Activated naive CD8-positive, alpha-beta T cell treated with anti-CD3 and anti-CD28 coated beads, Interleukin-2, amount 50 U/mL, for 16 hours (primary cell): ENCODE data around the gene TADA2B.

Experiments
- DNase-seq: peaks from one replicate; pipeline ENCODE4 v3.0.0-alpha.2; 2020; ENCODE audit warnings: low read depth, low spot score

TADA2B gene

DNA sequence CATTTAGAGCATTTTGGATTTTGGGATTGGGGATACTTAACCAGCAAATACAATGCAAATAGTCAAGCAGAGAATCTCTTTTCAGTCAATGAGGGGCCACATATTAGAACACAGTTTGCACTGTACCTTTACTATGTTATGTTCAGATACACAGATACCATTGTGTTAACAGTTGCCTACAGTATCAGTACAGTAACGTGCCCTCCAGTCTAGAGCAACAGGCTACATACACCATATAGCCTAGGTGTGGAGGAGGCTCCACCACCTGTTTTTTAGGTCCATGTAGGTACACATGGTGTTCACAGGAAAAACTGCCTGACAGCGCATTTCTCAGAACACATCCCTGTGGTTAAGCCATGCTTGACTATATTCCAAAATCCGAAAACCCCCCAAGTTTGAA lies 15.6 kb downstream of the TADA2B start:
- no peak for DNase-seq

DNA sequence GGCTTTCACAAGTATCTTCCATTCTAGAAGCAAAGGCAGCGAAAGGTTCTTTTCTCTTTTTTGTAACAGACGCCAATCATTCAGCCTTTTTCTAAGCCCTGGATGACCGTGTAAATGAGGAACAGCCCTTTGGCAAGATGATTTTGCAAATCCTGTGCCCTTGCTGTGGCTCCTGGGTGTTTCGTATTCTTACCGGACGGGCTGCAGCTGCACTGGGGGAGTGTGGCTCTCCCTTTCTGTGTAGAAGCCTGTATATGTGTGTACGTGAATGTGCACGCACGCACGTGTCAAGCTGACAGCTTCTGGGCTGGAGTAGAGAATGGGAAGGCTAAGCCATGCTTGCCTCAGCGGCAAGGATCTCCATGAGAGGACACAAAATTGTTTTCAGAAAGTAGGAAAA lies 16.5 kb downstream of the TADA2B start:
- DNase-seq, result no peak

DNA sequence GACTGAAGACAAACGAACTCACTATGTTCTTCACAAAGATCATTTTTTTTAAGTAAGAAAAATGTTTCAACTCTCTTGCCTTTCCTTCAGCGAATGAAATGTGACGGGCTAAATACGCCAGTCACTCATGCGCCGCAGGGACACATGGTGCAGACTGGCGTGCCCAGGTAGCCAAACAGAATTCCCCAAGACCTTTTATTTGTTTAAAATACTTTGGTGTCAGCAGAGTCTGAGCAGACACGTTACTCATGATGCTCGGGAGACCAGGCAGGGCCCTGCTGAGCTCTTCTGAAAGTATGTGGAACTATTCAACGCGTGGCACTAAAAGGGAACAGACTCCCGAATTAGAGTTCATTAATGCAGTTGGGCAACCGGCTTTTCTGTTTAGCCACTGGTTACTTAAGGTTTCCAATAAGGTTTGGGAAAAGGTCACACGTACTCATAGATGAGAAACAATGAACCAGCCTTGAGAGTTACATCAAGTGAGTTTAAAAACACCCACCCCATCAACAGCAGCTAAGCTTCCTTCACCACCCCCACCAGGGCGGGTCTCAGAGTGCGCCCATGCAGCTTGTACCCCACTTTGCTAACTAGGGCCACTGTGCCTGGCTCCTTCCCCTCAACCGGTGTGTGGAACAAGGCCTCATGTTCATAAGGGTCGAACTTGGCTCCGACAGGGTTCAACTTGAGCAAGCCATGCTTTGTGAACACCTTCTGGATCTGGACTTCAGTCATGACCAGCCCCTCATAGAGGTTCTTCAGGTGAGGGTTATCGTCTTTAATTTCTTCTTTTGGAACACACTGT lies 17.4 kb downstream of the TADA2B start:
- no peak for DNase-seq

DNA sequence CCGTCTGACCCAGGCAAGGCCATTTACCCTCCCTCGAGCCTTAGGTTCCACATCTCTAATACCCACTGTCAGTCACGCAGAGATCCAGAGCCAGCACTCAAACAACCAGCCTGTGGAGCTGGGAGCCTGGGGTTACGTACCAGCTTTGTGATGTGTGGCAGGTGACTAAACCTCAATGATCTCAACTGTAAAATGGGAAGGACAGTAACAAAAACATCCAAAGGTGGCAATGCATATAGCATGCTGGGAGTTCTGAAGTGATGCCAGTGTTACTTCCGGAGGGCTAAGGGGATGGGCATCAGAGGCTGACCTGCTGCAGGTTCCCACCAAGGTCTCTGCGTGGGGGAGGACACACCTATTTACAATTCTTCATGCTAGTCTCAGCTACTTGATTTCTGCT lies 18.6 kb downstream of the TADA2B start:
- DNase-seq, result no peak

DNA sequence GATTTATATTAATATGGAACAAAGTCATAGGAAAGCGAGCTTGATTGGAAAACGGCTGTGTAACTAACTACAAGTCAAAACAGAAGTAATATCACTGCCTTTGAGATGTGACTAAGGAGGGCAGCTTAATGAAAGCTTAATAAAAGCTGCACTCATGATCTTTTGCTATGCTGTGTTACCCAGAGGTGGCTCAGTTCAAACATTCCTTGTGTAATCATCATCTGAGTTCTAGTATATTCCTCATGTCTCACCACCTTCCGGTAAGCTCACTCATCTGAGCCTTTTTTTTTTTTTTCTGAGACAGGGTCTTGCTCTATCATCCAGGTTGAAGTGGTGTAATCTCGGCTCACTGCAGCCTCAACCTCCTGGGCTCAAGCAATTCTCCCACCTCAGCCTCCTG lies 19.6 kb downstream of the TADA2B start:
- DNase-seq, result no peak

DNA sequence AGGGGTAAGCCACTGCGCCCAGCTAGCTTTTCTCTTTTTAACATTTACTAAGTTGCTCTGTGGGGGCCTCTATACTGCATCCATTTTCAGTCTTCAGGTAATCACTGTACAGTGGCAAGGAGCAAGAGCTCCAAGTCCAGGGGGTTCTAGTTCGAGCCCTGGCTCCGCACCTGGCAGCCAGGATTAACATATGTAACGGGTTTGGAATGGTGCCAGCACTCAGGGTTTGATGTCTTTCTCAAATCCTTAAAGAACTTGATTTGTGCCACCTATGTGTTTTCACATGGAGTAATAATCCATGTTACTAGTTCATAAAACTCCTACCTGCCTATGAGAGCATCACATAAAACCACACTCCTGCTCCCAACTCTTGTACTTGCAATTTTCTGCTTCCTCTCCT lies 20.2 kb downstream of the TADA2B start:
- DNase-seq, result no peak

DNA sequence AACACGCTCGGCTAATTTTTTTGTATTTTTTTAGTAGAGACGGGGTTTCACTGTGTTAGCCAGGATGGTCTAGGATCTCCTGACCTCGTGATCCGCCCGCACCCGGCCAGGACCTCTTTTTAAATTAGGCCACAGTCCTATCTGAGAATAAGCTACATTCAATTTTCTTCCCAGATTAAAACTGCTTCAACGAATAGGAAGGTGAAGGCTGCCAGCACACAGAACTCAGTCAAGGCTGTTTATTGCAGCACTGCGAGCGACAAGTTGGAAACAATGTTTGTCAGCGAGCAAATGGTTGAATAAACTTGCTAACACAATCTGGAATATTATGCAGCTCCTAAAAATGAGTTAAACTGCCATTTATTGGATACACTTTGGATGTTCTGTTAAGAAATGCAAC lies 22.8 kb downstream of the TADA2B start:
- DNase-seq, result no peak

DNA sequence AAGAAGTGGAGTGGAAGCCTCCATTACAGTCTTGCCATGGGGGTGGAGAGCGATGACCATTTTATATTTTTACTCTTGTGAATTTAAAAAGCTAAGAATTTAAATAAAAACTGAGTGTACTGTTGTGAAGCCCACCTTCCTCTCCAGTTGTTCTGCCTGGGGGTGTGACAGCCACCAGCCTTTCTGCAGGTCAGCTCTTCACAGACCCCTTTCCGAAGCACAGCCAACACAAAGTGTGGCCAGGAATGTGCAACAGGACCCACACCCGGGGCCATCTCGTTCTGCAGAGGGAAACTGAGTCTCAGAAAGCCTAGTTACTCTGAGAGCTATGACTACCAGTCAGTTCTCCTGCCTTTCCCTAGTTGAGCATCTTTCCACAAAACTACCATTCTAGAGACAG lies 23.3 kb downstream of the TADA2B start:
- no peak for DNase-seq

DNA sequence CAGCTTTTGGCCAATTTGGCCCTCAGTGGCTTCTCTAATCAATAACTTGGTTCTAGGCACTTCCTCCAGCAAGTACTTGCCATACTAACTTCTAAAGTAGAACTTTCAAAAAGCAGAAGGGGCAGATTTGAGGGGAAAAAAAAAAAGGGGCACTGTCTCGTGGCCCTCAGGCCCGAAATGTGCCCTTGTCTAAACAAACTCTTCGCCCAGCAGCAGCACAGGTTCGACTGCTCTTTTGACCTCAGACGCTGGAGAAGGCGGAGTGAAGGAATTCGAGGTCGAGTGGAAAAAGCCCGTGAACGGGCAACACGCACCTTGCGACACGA lies 23.9 kb downstream of the TADA2B start:
- no peak for DNase-seq

DNA sequence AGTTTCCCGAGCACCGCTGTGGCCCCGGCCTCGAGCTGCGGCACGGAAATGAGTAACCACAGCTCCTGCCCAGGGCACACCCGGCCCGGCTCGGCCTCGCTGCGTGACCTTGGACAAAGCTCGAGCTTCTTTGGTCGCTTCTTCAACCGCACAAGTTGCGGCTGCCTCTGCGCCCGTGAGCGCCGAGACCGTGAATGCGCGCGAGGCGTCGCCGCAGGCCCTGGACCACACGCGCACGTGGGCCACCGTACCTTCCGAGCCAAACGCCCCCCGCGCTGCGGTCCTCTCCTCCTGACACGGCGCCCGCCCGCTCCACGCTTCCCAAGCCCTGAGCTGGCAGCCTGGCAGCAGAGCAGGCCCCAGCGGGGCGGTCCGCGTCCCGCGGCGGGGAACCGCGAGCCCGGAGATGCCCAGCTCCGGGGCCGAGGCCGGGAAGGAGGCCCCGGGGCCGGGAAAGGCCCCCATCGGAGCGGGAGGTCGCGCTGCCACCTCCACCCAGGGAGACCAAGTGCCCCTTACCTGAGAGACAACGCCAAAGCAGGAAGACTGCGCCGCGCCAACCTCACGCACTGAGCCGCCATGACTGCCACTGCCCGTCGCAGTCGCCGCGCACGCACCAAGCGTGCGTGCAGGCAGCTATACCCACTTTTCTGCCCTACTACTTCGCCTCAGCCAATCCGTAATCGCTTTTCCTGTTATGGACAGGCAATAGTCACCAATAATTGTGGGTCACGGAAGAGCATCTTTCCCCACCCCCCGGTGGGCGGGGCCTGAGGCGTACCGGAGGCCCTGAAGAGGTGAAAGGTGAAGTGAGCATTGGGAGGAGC lies 24.5 kb downstream of the TADA2B start, which contains the start of gene GRPEL1:
TSS of gene GRPEL1 (minus strand) at position 613 of the 827 bp plus-strand sequence. CDS start at position 581, 32 bp downstream.
- peak; percentile 100 for DNase-seq

DNA sequence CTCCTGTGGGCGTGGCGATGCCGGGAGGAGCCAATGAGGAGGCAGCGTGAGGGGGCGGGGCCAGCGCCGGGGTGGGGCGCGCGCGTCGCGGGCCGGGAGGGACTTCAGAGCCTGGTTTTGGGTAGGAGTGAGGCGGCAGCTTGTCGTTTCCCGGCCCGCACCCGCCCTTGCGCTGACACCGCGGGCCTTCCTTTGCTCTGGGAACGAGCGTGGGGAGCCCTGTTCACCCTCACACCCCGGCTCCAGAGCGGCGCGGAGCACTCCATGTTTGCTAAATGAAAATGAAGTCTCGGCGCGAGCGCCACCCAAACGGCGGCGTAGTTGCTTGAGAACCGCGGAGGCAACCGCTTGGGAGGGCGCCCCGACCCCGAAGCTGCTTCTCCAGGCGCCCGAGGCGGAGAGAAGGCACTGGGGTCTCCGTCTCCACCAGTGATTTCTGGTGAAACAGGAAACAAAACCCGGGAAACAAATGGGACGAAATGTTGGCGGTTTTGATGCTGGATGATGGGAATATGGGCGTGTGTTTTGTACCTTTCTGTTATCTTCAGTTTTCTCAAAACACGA lies 25.2 kb downstream of the TADA2B start:
- no peak for DNase-seq

DNA sequence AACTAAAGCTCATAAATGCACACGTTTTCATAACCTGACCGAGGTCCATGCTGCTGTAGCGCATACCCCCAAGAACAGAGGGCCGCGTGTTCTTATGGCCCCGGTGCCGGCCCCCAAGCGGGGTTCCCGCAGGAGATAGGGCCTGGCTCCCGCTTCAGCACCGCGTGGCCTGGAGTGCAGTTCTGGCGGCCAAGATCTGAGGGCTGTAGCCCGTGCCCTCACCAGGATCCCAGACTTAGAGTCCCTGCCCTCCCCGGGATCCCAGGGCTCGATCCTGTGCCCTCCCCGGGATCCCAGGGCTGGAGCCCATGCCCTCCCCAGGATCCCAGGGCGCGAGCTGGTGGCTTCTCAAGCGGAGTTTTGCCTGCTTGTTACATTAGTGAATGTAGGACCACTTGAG lies 25.7 kb downstream of the TADA2B start:
- no peak for DNase-seq

DNA sequence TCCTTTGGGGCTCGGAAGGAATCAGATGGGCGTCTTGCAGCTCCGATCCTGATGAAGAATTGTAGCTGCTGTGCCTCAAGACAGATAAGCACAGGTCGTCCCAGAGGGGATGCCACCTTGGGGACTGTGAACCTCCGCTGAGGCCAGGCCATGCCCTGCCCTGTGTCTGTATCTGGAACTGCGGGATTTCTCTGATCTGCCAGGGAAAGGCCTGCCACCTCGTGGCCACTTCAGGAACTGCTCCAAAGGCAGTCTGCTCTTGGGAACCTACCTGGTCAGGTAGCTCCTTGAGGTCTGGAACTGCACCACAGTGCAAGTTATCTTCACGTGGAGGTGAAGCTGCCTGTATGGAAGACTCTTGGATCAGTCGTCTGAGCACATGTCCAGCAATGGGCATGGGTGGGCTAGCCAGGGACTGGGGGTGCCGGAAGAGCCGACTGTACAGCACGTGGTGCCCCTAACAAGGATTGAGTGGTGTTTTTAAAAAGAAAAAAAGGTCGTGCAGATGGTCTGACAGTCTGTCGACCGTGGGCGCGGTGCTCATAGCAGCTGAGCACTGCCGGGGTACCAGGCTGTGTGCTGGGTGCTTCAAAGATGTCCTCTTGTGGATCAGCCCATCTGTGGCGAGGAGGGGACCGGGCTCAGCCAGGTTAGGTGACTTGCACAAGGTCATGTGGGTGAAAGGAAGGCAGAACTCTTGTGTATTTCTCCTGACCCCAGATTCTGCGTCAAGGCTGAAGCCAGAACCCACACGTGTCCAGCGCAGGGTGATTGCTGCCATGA lies 27.7 kb downstream of the TADA2B start:
- DNase-seq, result peak; percentile 72

DNA sequence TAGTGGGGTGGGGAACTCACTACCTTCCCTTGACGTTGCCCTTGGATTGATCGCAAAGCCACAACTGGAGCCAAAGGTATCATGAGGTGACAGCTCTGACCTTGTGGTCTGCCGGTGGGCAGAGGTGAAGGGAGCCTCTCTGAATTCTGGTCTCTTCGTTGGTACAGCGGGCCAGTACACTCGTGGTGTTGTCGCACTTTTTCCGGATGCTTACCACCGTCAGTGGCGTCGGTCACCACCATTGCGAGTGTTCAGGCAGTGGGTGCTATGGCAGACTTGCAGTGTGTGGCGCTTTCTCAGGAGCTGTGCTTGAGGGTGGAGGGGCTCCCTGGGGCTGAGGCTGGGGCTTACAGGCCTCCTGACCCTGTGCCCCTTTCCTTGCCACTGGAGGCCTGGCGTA lies 29.9 kb downstream of the TADA2B start:
- DNase-seq, result no peak

DNA sequence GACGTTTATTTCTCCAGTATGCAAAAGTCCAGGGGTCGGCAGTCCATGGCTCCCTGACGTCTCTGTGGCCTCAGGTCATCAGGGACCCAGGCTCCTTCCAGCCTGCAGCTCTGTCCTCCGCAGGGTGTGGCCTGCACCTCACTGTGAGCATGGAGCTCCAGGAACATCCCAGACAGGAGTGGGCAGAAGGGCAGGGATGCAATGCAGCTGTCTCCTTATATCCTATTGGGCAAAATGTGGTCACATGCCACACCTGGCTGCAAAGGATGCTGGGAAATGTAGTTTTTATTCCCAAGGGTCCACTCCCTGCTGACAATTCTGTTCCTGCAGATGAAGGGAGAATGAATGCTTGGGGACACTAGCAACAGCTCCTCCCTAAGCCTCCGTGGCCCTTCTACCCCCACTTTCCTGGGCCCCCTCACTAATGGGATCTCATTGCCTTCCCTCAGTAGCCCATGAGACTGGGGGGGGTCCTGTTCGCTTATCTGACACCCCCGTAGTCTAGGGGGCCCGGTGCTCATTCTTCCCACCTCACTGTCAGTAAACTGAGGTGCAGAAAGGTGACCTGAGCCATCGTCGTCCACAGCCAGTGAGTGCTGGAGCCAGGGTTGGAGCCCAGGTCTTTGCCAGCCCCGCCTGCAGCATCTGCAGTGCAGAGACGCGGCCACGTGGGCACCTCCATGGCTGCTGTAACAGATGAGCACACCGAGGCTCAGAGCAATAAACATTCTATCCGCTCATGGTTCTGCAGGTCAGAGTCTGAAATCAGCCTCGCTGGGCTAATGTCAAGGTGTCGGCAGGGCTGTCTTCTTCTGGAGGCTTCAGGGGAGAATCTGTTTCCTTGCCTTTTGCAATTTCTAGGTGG lies 30.6 kb downstream of the TADA2B start:
- no peak for DNase-seq

DNA sequence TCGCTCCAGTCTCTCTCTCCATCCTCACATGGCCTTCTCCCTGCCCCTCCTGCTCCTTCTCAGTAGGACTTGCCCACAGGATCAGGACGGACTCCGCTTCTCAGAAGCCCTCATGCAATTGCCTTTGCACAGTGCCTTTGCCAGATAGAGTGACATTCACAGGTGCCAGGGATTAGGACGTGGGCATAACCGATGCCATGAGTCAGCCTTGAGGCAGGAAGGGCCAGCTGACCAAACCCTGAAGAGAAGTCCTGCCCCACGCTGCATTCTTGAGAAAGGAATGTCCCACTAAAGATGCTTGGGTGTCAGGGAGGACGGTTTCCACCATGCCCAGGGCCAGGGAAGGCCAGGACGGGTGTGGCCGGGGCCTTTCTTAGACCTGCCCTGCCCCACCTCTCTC lies 31.3 kb downstream of the TADA2B start:
- no peak for DNase-seq

DNA sequence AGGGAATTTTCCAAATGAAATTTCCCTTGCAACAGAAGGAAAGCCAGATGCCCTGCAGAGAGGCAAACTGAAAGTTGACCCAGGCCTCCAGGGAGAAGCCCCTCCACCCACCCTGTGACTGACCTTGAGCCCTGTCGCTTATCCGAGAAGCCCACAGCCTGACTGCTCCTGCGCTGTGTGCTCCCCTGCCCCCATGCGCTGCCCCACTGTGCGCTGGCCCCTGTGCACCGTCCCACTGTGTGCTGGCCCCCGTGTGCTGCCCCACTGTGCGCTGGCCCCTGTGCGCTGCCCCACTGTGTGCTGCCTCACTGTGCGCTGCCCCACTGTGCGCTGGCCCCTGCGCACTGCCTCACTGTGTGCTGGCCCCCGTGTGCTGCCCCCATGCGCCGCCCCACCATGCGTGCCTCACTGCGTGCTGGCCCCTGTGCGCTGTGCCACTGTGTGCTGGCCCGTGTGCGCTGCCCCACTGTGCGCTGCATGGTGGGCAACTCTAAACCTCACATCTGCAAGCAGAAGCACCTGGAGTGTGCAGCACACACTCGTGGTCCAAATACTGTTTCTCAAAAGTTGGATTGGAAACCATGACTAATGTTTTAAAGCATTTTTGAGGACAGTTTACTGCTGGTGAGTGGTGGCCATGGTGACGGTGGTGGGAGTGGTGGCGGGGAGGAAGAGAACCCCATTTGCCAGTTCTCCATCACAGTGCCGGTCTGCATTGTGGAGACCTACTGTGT lies 33.0 kb downstream of the TADA2B start:
- DNase-seq, result no peak

DNA sequence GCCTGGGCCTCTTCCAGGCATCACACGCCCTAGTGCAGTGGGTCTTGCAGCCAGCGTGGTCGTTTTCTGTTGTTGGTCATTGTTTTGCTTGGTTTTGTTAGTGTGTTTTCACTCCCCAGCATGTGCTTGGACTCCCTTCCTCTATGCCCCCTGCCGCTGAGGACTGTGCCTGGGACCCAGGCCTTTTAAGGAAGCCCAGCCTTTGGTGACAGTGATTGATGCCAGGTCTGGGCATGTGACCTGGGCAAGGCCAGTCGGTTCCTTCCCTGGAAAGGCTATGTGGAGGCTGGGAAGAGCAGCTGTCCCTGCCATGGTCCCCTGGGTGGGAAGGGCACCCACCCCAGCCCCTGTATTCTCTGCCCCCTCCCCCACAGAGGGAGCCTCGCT lies 33.5 kb downstream of the TADA2B start:
- DNase-seq, result no peak

DNA sequence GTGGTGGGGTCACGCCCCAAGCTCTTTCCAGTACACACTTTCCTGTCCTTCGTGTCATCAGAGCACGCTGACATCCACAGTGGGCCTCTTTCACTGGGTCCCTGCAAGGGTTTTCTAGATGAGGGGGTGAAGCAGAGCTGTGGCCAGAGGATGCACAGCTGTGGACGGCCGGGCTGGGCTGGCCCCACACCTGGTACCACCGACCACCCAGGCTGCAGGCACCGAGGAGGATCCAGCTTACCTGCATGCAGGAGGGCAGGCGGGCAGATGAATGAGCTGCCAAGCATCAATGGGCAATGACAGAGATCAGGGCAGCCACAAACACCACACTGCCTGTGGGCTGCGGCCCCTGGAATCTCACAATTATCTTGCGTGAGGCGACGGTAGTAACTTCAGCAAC lies 34.2 kb downstream of the TADA2B start:
- DNase-seq, result no peak

DNA sequence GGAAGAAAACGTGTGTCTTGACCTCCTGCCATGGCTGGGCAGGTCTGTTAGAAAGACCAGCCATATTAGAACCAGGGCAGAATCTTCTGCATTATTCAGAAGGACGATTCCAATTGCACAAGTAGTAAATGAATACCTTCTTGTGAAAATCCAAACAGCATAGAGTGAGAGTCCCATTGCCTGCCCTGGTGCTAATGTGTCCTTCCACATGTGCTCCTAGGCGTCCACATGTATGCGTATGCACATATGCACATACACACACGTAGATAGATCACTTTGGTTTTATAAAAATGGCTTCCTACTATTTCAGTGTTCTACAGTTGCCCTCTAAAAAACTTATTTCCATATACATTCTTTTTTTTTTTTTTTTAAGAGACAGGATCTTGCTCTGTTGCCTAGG lies 34.9 kb downstream of the TADA2B start:
- no peak for DNase-seq
